Immature natural killer cell (primary cell): Measurements from ENCODE around the gene GBA2. TPM values are rescaled to one million over a fixed set of nuclear protein-coding genes. Genes with fewer than 3 reads are reported as not detected.
A peak's percentile ranks its signal among the peaks of the same experiment; 100 is the strongest.

Experiments used
- DNase-seq, 3 donors: peaks; one replicate each; pipeline ENCODE4 v3.0.0; 2022; ENCODE audit warnings: mixed read lengths in 1 of 3
- H3K27ac Mint-ChIP-seq, 6 donors: one replicate each; pipeline ENCODE4 v1.8.0; 2020; ENCODE audit warnings: mixed read lengths in 6 of 6, mild to moderate bottlenecking in 5 of 6, inconsistent platforms in 4 of 6, moderate library complexity in 3 of 6
- H3K27me3 Mint-ChIP-seq, 3 donors: one replicate each; pipeline ENCODE4 v1.8.0; 2020 to 2021; ENCODE audit warnings: low read depth in 3 of 3, mild to moderate bottlenecking in 3 of 3, mixed read lengths in 3 of 3, moderate library complexity in 3 of 3, inconsistent platforms in 1 of 3
- H3K36me3 Mint-ChIP-seq, 3 donors: one replicate each; pipeline ENCODE4 v1.8.0; 2020; ENCODE audit warnings: mixed read lengths in 3 of 3, inconsistent platforms in 2 of 3, mild to moderate bottlenecking in 2 of 3
- H3K4me1 Mint-ChIP-seq, 2 donors: one replicate each; pipeline ENCODE4 v1.8.0; 2020; ENCODE audit warnings: inconsistent platforms in 2 of 2, mild to moderate bottlenecking in 2 of 2, mixed read lengths in 2 of 2, moderate library complexity in 1 of 2
- H3K4me3 Mint-ChIP-seq, 5 donors: one replicate each; pipeline ENCODE4 v1.8.0; 2020; ENCODE audit warnings: mild to moderate bottlenecking in 5 of 5, mixed read lengths in 5 of 5, inconsistent platforms in 3 of 5, moderate library complexity in 3 of 5
- H3K9me3 Mint-ChIP-seq, 6 donors: one replicate each; pipeline ENCODE4 v1.8.0; 2020; ENCODE audit warnings: mild to moderate bottlenecking in 6 of 6, mixed read lengths in 6 of 6, inconsistent platforms in 4 of 6, moderate library complexity in 3 of 6
- polyA plus RNA-seq, 3 donors: library from polyadenylated mRNA; unstranded; fragments of 300-500 nt; fragmentation: Illumina TruSeq; gene quantifications; one replicate each; pipeline ENCODE4 v1.2.3, GENCODE V29; 2021

GBA2 gene
- polyA plus RNA-seq, 3 donors from 2014 or later = 20.3 to 43.3 (median 37.4) TPM

DNA sequence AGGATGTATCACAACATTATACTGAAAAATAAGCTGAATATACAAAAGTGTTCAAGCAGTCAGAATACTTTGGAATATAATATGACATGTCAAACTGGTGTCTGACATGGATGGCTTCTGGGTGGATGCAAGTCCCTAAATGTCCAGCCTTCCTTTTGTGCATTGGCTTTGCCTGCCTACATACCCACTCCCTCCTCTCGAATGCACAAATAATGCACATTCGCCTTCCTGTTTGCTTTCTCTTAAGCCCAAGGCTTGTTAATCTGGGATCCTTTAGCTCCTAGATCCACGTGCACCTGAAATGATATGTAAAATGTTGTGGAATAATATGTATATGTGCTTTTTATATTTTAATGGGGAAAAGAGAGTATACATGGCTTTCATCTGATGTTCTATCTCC lies 29.5 kb upstream of the GBA2 start:
- no peak for DNase-seq
- Mint-ChIP-seq H3K4me3 (no peak overlapping the region), H3K27ac (no peak overlapping the region), H3K36me3 (peaks cover 2 to 13% (median 8%) of the 10 kb centered on the region in 3 donors), H3K9me3 (no peaks in the 10 kb centered on the region), H3K4me1 (no peaks in the 10 kb centered on the region), H3K27me3 (peaks cover 0 to 2% (median 0%) of the 10 kb centered on the region in 3 donors)

DNA sequence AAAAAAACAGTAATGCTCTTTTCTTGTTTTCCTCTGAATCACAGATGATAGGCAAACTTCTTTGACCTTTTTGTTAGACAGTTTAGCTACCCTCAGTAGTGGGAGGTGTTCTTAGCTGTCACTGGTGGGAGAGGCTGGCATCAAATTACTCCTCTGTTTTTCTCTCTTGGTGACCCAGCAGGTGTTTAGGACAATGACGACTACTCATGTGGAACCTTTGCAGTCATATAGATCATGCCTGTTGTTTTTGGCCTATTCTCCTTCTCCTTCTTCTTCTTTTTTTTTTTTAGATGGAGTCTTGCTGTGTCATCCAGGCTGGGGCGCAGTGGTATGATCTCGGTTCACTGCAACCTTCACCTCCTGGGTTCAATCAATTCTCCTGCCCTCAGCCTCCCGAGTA lies 27.0 kb upstream of the GBA2 start:
- Mint-ChIP-seq H3K4me3 (no peak overlapping the region), H3K9me3 (no peaks in the 10 kb centered on the region), H3K27me3 (peaks cover 0 to 2% (median 0%) of the 10 kb centered on the region in 3 donors), H3K4me1 (no peaks in the 10 kb centered on the region), H3K36me3 (peaks cover 0 to 9% (median 4%) of the 10 kb centered on the region in 3 donors), H3K27ac (peak overlapping the region in 1 of 6 donors; percentile 11)
- DNase-seq = no peak

DNA sequence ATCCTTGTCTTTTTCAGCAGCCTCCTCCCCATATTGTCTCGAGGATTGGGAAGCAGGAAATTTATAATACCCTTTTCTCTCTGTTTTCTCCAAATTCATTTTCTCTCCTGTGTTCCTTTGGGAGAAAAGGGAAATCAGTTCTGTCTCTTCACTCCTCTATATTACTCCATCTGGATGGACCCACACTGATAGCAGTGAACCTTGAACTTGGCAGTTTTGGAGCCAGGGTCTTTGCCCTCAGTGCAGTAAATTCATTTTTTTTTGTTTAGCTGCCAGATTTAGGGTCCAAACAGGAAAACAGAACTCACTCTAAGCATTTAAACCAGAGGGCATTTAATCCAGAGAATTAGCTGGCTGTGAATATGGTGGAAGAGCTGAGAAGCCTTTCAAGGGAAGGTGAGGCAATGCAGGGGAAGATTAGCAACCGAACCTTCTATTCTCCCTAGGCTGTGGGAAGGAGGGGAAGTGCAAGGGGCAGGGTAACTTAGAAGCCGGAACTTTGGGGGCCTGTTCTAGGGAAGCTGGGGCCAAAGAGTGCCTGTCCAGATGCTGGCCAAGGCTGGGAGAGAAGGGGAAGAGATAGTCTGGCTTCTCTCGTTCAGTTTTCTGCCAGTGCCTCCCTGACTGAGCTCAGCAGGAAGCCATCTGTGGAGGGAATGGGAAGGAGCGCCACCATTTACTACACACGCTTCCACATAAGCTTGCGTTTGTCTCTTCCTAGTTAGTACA lies 26.0 kb upstream of the GBA2 start:
- H3K9me3 Mint-ChIP-seq = no peaks in the 10 kb centered on the region
- H3K36me3 Mint-ChIP-seq = peaks cover 0 to 7% (median under 1%) of the 10 kb centered on the region in 3 donors
- peaks cover 0 to 2% (median 0%) of the 10 kb centered on the region in 3 donors for H3K27me3 Mint-ChIP-seq
- H3K4me3 Mint-ChIP-seq = no peak overlapping the region
- no peak for DNase-seq
- no peaks in the 10 kb centered on the region for H3K4me1 Mint-ChIP-seq
- H3K27ac Mint-ChIP-seq = no peak overlapping the region

DNA sequence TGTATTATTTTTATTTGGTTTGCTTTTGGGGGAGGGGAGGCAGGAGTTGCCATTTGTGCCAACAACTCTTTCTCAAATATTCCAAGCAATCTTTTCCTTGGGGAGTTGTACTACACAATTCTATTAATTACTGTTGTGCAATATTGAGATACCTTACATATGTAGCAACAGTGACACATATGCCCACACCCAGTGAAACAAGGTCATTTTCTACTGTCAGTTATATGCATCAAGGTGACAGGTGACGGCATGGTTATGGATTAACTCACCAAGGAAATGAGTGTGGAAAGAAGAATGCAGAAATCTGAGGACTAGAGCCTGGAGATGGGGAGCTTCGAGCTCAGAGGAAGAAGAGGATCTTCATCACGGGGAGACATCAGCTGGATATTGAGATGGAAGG lies 22.9 kb upstream of the GBA2 start:
- Mint-ChIP-seq H3K27me3 (peaks cover 0 to 2% (median 0%) of the 10 kb centered on the region in 3 donors), H3K27ac (no peak overlapping the region), H3K4me3 (no peak overlapping the region), H3K9me3 (no peaks in the 10 kb centered on the region), H3K4me1 (no peaks in the 10 kb centered on the region), H3K36me3 (no peaks in the 10 kb centered on the region)
- no peak for DNase-seq

DNA sequence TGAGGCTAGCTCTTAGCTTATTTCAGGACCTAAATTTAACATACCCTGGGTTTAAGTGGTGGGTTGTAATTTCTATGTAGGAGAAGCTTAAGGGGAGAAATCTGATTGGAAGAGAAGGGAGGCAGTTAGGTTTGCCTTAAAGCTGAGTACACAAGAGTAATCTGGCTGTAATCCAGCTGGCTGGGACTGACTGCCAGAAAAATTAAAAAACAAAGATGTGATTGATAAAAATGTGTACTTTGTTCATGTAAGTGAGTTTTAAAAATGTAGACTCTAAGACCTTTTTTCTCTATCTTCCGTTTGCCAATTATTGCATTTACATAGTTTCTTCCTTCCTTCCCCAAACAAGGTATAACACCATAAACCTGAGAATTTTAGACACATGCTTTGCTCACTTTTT lies 22.5 kb upstream of the GBA2 start:
- no peaks in the 10 kb centered on the region for H3K4me1 Mint-ChIP-seq
- peaks cover 0 to 2% (median 0%) of the 10 kb centered on the region in 3 donors for H3K27me3 Mint-ChIP-seq
- no peak overlapping the region for H3K4me3 Mint-ChIP-seq
- no peak overlapping the region for H3K27ac Mint-ChIP-seq
- no peaks in the 10 kb centered on the region for H3K9me3 Mint-ChIP-seq
- DNase-seq = no peak
- H3K36me3 Mint-ChIP-seq = no peaks in the 10 kb centered on the region

DNA sequence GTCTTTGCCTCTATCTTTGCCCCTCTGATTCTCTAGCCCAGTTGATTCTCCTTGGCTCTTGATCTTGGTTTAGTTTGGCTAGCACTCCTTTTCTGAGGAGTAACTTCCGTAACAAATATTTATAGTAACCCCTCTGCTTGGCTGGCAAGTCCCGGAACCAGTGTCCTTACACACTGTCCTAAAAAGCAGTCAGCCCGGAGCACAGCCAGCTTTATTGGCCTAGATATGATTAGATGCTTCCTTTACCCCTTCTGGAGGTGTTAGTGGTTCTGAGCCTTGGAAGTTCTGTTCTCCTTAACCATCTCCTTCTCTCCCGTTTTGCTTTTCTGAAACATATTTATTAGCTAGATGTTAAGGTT lies 22.0 kb upstream of the GBA2 start:
- no peak overlapping the region for H3K27ac Mint-ChIP-seq
- H3K9me3 Mint-ChIP-seq = no peaks in the 10 kb centered on the region
- H3K4me1 Mint-ChIP-seq = no peaks in the 10 kb centered on the region
- H3K27me3 Mint-ChIP-seq = peaks cover 0 to 2% (median 0%) of the 10 kb centered on the region in 3 donors
- H3K36me3 Mint-ChIP-seq = no peaks in the 10 kb centered on the region
- no peak overlapping the region for H3K4me3 Mint-ChIP-seq
- no peak for DNase-seq

DNA sequence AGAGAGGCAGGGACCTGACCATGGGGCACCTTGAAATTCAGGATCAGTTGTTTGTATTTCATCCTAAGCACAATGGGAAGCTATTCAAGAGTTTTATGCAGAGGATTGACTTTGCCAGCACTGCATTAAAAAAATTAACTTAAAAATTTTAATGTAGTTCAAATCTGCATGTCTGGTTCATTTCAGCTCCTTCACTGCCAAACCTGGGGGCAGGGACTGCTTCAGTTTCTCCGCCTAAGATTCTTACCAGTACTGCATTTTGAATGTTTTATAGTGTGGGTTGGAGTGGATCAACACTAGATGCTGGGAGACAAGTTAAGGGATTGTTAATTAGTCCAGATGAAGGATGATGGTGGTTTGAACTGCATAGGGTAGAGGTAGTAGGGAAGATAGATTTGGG lies 20.7 kb upstream of the GBA2 start:
- no peaks in the 10 kb centered on the region for H3K9me3 Mint-ChIP-seq
- H3K27me3 Mint-ChIP-seq = peaks cover 0 to 2% (median 0%) of the 10 kb centered on the region in 3 donors
- no peak for DNase-seq
- no peak overlapping the region for H3K4me3 Mint-ChIP-seq
- H3K4me1 Mint-ChIP-seq = no peaks in the 10 kb centered on the region
- H3K27ac Mint-ChIP-seq = no peak overlapping the region
- H3K36me3 Mint-ChIP-seq = no peaks in the 10 kb centered on the region

DNA sequence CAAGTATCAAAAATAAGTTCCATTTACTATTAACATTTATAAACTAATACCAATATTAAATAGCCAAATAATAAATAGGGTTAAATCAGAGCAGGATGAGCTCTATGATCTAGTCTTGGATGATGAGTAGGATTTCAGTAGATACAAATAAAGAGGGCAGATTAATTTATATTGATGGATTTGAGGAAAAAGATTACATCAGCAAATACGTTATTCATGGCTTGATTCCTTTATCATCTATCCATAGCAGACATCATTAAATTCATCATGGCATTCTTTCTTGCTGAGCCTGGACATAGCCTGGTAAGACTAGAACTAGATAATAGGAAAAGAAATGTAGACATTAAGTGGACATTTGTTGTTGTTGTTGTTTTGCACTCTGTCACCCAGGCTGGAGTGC lies 18.4 kb upstream of the GBA2 start:
- no peaks in the 10 kb centered on the region for H3K36me3 Mint-ChIP-seq
- no peak overlapping the region for H3K4me3 Mint-ChIP-seq
- no peak overlapping the region for H3K27ac Mint-ChIP-seq
- H3K4me1 Mint-ChIP-seq = peaks cover 0 to 1% of the 10 kb centered on the region in 2 donors
- no peak for DNase-seq
- no peaks in the 10 kb centered on the region for H3K27me3 Mint-ChIP-seq
- H3K9me3 Mint-ChIP-seq = no peaks in the 10 kb centered on the region

DNA sequence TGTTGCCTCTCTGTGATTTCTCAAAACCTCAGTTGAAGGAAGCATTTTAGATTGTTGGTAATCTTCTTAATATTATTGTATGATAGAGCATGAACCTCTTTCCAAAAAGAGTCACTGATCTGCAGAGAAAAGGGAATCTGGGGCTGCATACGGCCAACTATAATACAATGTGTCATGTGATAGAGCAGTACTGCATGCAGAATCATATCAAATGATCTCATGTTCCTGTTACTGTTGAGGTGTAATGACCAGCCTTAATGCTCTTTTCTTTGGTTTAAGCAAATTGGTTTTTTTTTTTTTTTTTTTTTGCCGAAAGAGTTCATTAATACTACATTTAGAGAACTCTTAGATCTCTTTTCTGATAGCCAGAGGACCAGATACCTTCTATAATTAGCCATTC lies 18.0 kb upstream of the GBA2 start:
- H3K9me3 Mint-ChIP-seq = no peaks in the 10 kb centered on the region
- H3K36me3 Mint-ChIP-seq = no peaks in the 10 kb centered on the region
- H3K27me3 Mint-ChIP-seq = no peaks in the 10 kb centered on the region

DNA sequence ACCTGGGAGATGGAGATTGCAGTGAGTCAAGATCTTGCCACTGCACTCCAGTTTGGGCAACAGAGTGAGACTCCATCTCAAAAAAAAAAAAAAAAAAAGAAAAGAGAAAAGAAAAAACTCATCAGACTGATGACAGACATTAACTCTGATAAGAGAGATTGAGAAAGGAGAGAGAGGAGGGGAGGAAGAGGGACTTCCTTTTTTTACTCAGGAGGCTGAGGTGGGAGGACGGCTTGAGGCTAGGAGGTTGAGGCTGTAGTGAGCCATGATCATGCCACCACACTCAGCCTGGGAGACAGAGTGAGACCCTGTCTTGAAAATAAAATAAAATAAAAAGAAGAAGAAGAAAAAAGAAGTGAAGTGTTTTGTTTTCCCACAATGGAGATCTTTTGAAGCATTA lies 14.8 kb upstream of the GBA2 start:
- H3K4me3 Mint-ChIP-seq = no peak overlapping the region
- H3K27ac Mint-ChIP-seq = no peak overlapping the region
- H3K9me3 Mint-ChIP-seq = no peaks in the 10 kb centered on the region
- peaks cover 7 to 12% of the 10 kb centered on the region in 2 donors for H3K4me1 Mint-ChIP-seq
- no peak for DNase-seq
- peaks cover 0 to 2% (median 0%) of the 10 kb centered on the region in 3 donors for H3K27me3 Mint-ChIP-seq
- H3K36me3 Mint-ChIP-seq = no peaks in the 10 kb centered on the region

More for the DNA sequence above, 18.0 kb upstream of the GBA2 start:
- no peak for DNase-seq
- no peak overlapping the region for H3K4me3 Mint-ChIP-seq
- peaks cover 0 to 1% of the 10 kb centered on the region in 2 donors for H3K4me1 Mint-ChIP-seq
- no peak overlapping the region for H3K27ac Mint-ChIP-seq

DNA sequence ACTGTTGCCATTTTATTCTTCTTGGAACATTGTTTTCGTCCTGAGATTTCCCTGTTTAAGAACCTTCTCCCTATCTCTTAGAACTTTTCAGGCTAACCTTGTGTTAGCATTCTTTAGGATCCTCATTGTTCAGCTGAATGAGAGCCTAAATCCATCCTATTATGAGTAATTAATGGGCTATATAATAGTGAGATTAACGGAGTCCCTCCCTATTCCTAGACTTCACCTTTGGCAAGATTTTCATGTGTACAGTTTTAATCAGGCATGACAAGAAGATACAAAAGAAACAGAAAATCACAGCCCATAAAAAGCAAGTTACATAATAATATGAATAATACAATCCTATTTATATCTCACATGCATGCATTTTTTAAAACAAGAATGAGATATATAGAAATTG lies 14.2 kb upstream of the GBA2 start:
- H3K36me3 Mint-ChIP-seq = no peaks in the 10 kb centered on the region
- no peaks in the 10 kb centered on the region for H3K9me3 Mint-ChIP-seq
- no peak overlapping the region for H3K27ac Mint-ChIP-seq
- H3K27me3 Mint-ChIP-seq = peaks cover 0 to 2% (median 0%) of the 10 kb centered on the region in 3 donors
- no peak for DNase-seq
- no peak overlapping the region for H3K4me3 Mint-ChIP-seq
- H3K4me1 Mint-ChIP-seq = peaks cover 12 to 19% of the 10 kb centered on the region in 2 donors

DNA sequence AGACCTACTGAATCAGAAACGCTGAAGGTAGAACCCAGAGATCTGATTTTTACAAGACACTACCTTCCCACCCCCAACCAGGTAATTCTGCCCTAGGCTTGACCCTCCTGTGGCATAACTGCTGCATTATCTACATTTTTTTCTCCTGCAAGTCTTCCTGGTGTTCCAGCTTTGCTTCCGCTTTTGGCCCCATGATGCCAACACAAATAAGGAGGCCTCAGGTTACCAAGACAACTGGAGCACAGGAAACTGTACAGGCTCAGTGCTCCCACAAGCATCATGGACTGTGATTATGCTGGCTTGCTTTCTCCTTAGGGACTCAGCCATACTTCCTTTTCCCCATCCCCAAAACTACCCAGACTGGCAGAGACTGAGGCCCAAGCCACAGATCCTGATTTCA lies 11.6 kb upstream of the GBA2 start:
- no peak for DNase-seq
- Mint-ChIP-seq H3K27ac (no peak overlapping the region), H3K4me1 (peaks cover 32 to 42% of the 10 kb centered on the region in 2 donors), H3K27me3 (peaks cover 0 to 2% (median 2%) of the 10 kb centered on the region in 3 donors), H3K36me3 (no peaks in the 10 kb centered on the region), H3K4me3 (no peak overlapping the region), H3K9me3 (no peaks in the 10 kb centered on the region)

DNA sequence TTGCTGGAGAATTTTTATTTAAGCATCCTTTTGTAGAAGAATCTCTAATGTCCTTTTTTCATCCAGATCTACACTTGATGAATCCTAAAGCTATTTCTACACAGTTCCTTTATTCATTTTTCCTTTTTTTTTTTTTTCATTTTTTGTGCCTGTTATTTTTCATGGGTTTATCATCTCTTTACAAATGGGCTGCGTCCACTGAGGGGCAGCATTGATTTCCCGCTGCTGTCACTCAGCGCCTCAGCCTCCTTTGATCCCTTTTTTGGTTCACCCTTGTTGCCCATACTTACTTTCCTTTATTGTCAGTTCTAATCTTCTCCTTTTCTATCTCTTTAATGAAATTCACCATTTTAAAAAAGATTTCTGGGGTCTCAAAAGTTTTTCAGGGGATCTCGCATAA lies 10.8 kb upstream of the GBA2 start:
- no peak for DNase-seq
- Mint-ChIP-seq H3K27ac (peak overlapping the region in 1 of 6 donors; percentile 62), H3K27me3 (peaks cover 0 to 2% (median 2%) of the 10 kb centered on the region in 3 donors), H3K4me3 (peak overlapping the region in 2 of 5 donors; percentile 29 to 39), H3K9me3 (no peaks in the 10 kb centered on the region), H3K4me1 (peaks cover 33 to 45% of the 10 kb centered on the region in 2 donors), H3K36me3 (no peaks in the 10 kb centered on the region)

DNA sequence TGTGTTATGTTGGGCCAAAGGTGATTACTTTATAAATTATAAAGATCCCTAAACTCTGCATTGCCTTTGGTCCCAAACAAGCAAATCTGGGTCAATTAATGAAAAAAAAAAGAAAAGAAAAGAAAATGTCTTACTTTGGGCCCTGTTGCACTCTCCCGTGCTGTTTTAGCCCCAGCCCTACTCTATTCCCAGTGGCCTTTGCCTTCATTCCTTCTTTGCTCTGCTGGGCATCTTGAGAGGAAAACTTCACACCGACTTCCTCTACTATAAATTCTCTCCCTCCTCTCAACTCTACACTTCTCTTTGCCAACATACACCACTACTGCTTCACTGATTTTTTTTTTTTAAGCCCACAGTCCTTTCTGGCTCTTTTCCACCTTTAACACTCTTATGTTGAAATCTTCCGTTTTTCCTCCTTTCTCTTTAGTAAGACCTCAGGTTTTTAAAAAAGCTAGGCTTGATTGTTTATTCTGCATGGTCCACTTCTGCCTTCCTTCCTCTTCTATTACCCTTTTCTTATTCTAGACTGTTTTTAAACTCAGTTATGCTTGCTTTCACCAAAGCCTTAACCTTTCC lies 9.5 kb upstream of the GBA2 start:
- H3K9me3 Mint-ChIP-seq = no peaks in the 10 kb centered on the region
- DNase-seq = no peak
- peaks cover 0 to 5% (median 2%) of the 10 kb centered on the region in 3 donors for H3K27me3 Mint-ChIP-seq
- peaks cover 32 to 45% of the 10 kb centered on the region in 2 donors for H3K4me1 Mint-ChIP-seq
- H3K27ac Mint-ChIP-seq = peak overlapping the region; percentile 5 to 93 (median 70)
- peaks cover 0 to 5% (median 0%) of the 10 kb centered on the region in 3 donors for H3K36me3 Mint-ChIP-seq
- H3K4me3 Mint-ChIP-seq = peak overlapping the region; percentile 65 to 99 (median 80)
